Karpas-422 (cell line): ENCODE measurements around the gene CX3CR1. TPM values are rescaled to one million over a fixed set of nuclear protein-coding genes. Genes with fewer than 3 reads are reported as not detected.
"Not testable (repeated sequence)": the region's sequence is repeated elsewhere in the genome, so short reads cannot be mapped to it uniquely, and the experiment has no call there.

Experiments used
- DNase-seq: peaks from one replicate; pipeline ENCODE4 v3.0.0-alpha.2; 2015
- H2AFZ ChIP-seq: fragments of 200-600 bp; sonication (generic); 2 replicates; pipeline ENCODE4 v1.6.1; 2014; ENCODE audit warnings: antibody characterized with exemption, low read length, mixed read lengths
- H3K27ac ChIP-seq: fragments of 200-600 bp; sonication (generic); 2 replicates; pipeline ENCODE4 v1.5.1; 2014; ENCODE audit warnings: mild to moderate bottlenecking, low read length, moderate library complexity
- H3K27me3 ChIP-seq: fragments of 200-600 bp; sonication (generic); 2 replicates; pipeline ENCODE4 v1.6.1; 2014; ENCODE audit warnings: low read length, mixed read lengths
- H3K36me3 ChIP-seq: fragments of 200-600 bp; sonication (generic); 2 replicates; pipeline ENCODE4 v1.6.1; 2014; ENCODE audit warnings: low read length, mixed read lengths; ENCODE audit not compliant: insufficient read depth
- H3K4me1 ChIP-seq: fragments of 200-600 bp; sonication (generic); 2 replicates; pipeline ENCODE4 v1.6.1; 2014; ENCODE audit warnings: mild to moderate bottlenecking, low read length, mixed read lengths
- H3K4me2 ChIP-seq: fragments of 200-600 bp; sonication (generic); 2 replicates; pipeline ENCODE4 v1.6.1; 2014; ENCODE audit warnings: low read length, low read depth, mild to moderate bottlenecking; ENCODE audit not compliant: poor library complexity, severe bottlenecking
- H3K4me3 ChIP-seq: fragments of 200-600 bp; sonication (generic); 2 replicates; pipeline ENCODE4 v1.5.1; 2014; ENCODE audit warnings: mild to moderate bottlenecking, antibody characterized with exemption, low read length, mixed read lengths
- H3K79me2 ChIP-seq: fragments of 200-600 bp; sonication (generic); 2 replicates; pipeline ENCODE4 v1.6.1; 2014; ENCODE audit warnings: mild to moderate bottlenecking, low read length, mixed read lengths
- H3K9ac ChIP-seq: fragments of 200-600 bp; sonication (generic); 2 replicates; pipeline ENCODE4 v1.6.0; 2014; ENCODE audit warnings: low read length
- H3K9me2 ChIP-seq: fragments of 200-600 bp; sonication (generic), shearing (Covaris generic); replicated peaks from 2 replicates; pipeline ENCODE4 v1.6.0; 2014; ENCODE audit warnings: mild to moderate bottlenecking, low read length, moderate library complexity; ENCODE audit not compliant: insufficient read depth
- H3K9me3 ChIP-seq: fragments of 300-700, 200-600 bp; sonication (generic); 2 replicates; pipeline ENCODE4 v1.6.1; 2014; ENCODE audit warnings: low read length, mixed read lengths
- H4K20me1 ChIP-seq: fragments of 200-600 bp; sonication (generic); 2 replicates; pipeline ENCODE4 v1.6.1; 2014; ENCODE audit warnings: mild to moderate bottlenecking, antibody characterized with exemption, low read length, low read depth; ENCODE audit not compliant: insufficient read depth
- total RNA-seq: library from RNA; depleted of rRNA; stranded (reverse); fragments of >200 nt; shearing (Covaris generic); gene quantifications from 2 replicates; pipeline ENCODE4 v1.2.3, GENCODE V29; 2014; ENCODE audit warnings: low replicate concordance

Gene CX3CR1
- total RNA-seq, 1 experiment from 2014 or later, result 0.48 TPM

GRCh38 chr3:39321574-39321983 lies 41.7 kb upstream of the CX3CR1 start:
- H3K27me3 ChIP-seq, H3K9ac ChIP-seq, DNase-seq, H3K9me2 ChIP-seq, H2AFZ ChIP-seq, H3K79me2 ChIP-seq, H3K4me2 ChIP-seq, H4K20me1 ChIP-seq, H3K4me1 ChIP-seq, H3K9me3 ChIP-seq, H3K4me3 ChIP-seq, H3K27ac ChIP-seq, H3K36me3 ChIP-seq: not testable (repeated sequence)

DNA sequence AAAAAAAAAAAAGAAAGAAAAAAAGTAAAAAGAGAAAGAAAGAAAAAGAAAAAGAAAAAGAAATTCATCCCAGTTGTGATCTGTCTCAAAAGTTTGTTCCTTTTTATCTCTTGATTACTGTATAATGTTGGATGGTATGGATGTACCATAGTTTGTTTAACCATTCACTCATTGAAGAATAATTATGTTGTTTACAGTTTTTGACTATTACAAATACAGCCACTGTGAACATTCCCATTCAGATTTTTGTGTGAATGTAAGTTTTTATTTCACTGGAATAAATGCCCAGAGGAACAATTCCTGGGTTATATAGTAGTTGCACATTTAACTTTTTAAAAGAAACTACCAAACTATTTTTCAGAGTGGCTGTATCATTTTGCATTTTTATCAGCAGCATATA lies 39.4 kb upstream of the CX3CR1 start:
- DNase-seq, result no peak
- Histone ChIP-seq H3K9me3 (no peaks in the 10 kb centered on the region), H2AFZ (no peak overlapping the region), H3K27me3 (no peaks in the 10 kb centered on the region), H3K4me3 (no peak overlapping the region), H3K27ac (no peak overlapping the region), H3K9me2 (no peaks in the 10 kb centered on the region; the same call in 1 of the 2 replicates), H3K36me3 (no peaks in the 10 kb centered on the region), H3K9ac (no peak overlapping the region), H4K20me1 (no peaks in the 10 kb centered on the region), H3K79me2 (no peaks in the 10 kb centered on the region), H3K4me1 (no peaks in the 10 kb centered on the region), H3K4me2 (no peak overlapping the region)

DNA sequence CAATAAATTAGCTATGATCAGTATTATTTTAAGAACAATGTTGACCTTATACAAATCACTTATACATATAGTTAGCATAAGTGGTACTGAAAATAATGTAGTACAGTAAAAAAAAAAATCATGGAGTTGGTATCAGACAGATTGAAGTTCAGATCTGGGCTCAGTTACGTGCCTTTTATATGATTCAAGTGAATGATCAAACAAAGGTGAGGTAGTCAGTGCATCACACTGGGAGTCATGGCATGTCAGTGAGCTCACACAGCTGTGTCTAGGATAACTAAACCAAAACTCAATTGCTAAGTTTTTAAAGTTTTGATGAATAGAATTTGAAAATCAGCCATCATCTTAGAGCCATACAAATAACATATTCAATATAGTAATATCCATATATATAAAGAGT lies 38.5 kb upstream of the CX3CR1 start:
- H2AFZ ChIP-seq, result no peak overlapping the region
- no peaks in the 10 kb centered on the region for H4K20me1 ChIP-seq
- no peak overlapping the region for H3K4me2 ChIP-seq
- DNase-seq, result no peak
- H3K4me1 ChIP-seq, result no peaks in the 10 kb centered on the region
- no peaks in the 10 kb centered on the region; the same call in 1 of the 2 replicates for H3K9me2 ChIP-seq
- no peak overlapping the region for H3K27ac ChIP-seq
- no peaks in the 10 kb centered on the region for H3K36me3 ChIP-seq
- H3K9ac ChIP-seq, result no peak overlapping the region
- no peaks in the 10 kb centered on the region for H3K79me2 ChIP-seq
- no peaks in the 10 kb centered on the region for H3K27me3 ChIP-seq
- H3K9me3 ChIP-seq, result no peaks in the 10 kb centered on the region
- no peak overlapping the region for H3K4me3 ChIP-seq

- no peak overlapping the region for H3K9ac ChIP-seq
- H3K36me3 ChIP-seq, result no peaks in the 10 kb centered on the region
- H3K9me3 ChIP-seq, result no peaks in the 10 kb centered on the region
- H3K27ac ChIP-seq, result no peak overlapping the region
- no peak overlapping the region for H3K4me3 ChIP-seq
- H3K27me3 ChIP-seq, result no peaks in the 10 kb centered on the region
- no peak for DNase-seq
- H3K4me2 ChIP-seq, result no peak overlapping the region
- H3K9me2 ChIP-seq, result no peaks in the 10 kb centered on the region; the same call in 1 of the 2 replicates
- no peaks in the 10 kb centered on the region for H4K20me1 ChIP-seq
- H3K79me2 ChIP-seq, result no peaks in the 10 kb centered on the region
- no peak overlapping the region for H2AFZ ChIP-seq
- H3K4me1 ChIP-seq, result no peaks in the 10 kb centered on the region
Measured at GRCh38 chr3:39317571-39318169, 37.8 kb upstream of the CX3CR1 start.

DNA sequence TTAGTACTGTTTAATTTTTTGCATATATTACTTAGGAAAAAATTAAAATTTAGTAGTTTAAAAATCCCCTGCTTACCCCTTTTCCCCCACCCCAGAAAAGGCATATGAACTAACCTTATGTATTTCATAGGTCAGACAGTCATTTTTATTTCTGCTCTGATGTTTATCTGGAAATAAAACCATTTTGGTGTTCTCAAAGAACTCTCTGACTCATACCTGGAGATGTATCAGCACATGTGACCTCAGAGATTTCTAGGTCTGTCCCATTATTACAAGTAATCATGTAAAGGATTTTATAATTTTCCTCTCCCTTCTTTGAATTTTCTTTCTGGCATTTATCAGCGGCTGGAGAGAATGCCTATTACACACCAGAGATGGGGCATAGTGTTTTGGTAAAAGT lies 35.6 kb upstream of the CX3CR1 start:
- Histone ChIP-seq H3K9me2 (no peaks in the 10 kb centered on the region; the same call in 1 of the 2 replicates), H3K4me2 (no peak overlapping the region), H3K9me3 (no peaks in the 10 kb centered on the region), H3K27me3 (no peaks in the 10 kb centered on the region), H3K4me1 (no peaks in the 10 kb centered on the region), H2AFZ (no peak overlapping the region), H3K27ac (no peak overlapping the region), H3K36me3 (no peaks in the 10 kb centered on the region), H3K4me3 (no peak overlapping the region), H3K9ac (no peak overlapping the region), H3K79me2 (no peaks in the 10 kb centered on the region), H4K20me1 (no peaks in the 10 kb centered on the region)
- no peak for DNase-seq

- Histone ChIP-seq H3K9me2 (no peaks in the 10 kb centered on the region), H3K27me3 (no peaks in the 10 kb centered on the region), H3K4me2 (no peak overlapping the region), H3K9ac (no peak overlapping the region), H3K79me2 (no peaks in the 10 kb centered on the region), H3K27ac (no peak overlapping the region), H3K4me3 (no peak overlapping the region), H4K20me1 (no peaks in the 10 kb centered on the region), H3K9me3 (no peaks in the 10 kb centered on the region), H3K4me1 (no peaks in the 10 kb centered on the region), H3K36me3 (no peaks in the 10 kb centered on the region), H2AFZ (no peak overlapping the region)
- no peak for DNase-seq
Measured at GRCh38 chr3:39313289-39313688, 33.5 kb upstream of the CX3CR1 start.

DNA sequence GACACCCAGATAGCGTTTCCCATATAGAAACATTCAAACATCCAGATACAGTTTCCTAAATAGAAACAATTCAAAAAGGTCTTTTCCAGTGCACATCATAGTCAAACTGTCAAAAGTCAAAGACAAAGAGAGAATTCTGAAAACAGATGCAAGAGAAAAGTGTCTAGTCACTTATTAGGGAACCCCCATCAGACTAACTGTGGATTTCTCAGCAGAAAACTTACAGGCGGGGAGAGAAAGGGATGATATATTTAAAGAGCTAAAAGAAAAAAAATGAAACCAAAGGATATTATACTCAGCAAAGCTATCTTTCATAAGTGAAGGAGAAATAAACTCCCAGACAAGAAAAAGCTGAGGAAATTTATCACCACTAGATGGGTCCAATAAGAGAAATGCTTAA lies 22.3 kb upstream of the CX3CR1 start:
- no peaks in the 10 kb centered on the region for H4K20me1 ChIP-seq
- no peak overlapping the region for H2AFZ ChIP-seq
- no peak overlapping the region for H3K9ac ChIP-seq
- no peak overlapping the region for H3K4me3 ChIP-seq
- no peaks in the 10 kb centered on the region for H3K79me2 ChIP-seq
- H3K36me3 ChIP-seq, result no peaks in the 10 kb centered on the region
- H3K27ac ChIP-seq, result no peak overlapping the region
- H3K4me2 ChIP-seq, result no peak overlapping the region
- no peak for DNase-seq
- H3K27me3 ChIP-seq, result no peaks in the 10 kb centered on the region
- no peaks in the 10 kb centered on the region for H3K4me1 ChIP-seq
- peaks cover 28% of the 10 kb centered on the region for H3K9me3 ChIP-seq
- H3K9me2 ChIP-seq, result no peaks in the 10 kb centered on the region

DNA sequence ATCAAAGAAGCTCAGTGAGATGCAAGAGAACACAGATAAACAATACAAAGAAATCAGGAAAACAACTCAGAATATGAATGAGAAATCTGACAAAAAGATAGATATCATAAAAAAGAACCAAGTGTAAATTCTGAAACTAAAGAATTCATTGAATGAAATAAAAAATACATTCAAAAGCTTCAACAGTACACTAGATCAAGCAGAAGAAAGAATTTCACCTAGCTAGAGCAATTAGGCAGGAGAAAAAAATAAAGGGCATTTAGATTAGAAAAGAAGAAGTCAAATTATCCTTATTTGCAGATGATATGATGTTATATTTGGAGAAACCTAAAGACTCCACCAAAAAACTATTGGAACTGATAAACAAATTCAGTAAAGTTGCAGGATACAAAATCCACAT lies 19.4 kb upstream of the CX3CR1 start:
- H4K20me1 ChIP-seq, result no peaks in the 10 kb centered on the region
- no peak overlapping the region for H3K9ac ChIP-seq
- H2AFZ ChIP-seq, result no peak overlapping the region
- H3K9me3 ChIP-seq, result peaks cover 28% of the 10 kb centered on the region
- no peaks in the 10 kb centered on the region for H3K9me2 ChIP-seq
- H3K4me3 ChIP-seq, result no peak overlapping the region
- no peak overlapping the region for H3K4me2 ChIP-seq
- no peaks in the 10 kb centered on the region for H3K36me3 ChIP-seq
- no peaks in the 10 kb centered on the region for H3K79me2 ChIP-seq
- no peaks in the 10 kb centered on the region for H3K4me1 ChIP-seq
- H3K27ac ChIP-seq, result no peak overlapping the region
- peak; percentile 43 for DNase-seq
- no peaks in the 10 kb centered on the region for H3K27me3 ChIP-seq
